Measurements from ENCODE around the gene COTL1. TPM values are rescaled to one million over a fixed set of nuclear protein-coding genes. Genes with fewer than 3 reads are reported as not detected.

The COTL1 gene, protein sequence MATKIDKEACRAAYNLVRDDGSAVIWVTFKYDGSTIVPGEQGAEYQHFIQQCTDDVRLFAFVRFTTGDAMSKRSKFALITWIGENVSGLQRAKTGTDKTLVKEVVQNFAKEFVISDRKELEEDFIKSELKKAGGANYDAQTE
- total RNA-seq = 100 and 192 TPM in 2 replicates

DNA sequence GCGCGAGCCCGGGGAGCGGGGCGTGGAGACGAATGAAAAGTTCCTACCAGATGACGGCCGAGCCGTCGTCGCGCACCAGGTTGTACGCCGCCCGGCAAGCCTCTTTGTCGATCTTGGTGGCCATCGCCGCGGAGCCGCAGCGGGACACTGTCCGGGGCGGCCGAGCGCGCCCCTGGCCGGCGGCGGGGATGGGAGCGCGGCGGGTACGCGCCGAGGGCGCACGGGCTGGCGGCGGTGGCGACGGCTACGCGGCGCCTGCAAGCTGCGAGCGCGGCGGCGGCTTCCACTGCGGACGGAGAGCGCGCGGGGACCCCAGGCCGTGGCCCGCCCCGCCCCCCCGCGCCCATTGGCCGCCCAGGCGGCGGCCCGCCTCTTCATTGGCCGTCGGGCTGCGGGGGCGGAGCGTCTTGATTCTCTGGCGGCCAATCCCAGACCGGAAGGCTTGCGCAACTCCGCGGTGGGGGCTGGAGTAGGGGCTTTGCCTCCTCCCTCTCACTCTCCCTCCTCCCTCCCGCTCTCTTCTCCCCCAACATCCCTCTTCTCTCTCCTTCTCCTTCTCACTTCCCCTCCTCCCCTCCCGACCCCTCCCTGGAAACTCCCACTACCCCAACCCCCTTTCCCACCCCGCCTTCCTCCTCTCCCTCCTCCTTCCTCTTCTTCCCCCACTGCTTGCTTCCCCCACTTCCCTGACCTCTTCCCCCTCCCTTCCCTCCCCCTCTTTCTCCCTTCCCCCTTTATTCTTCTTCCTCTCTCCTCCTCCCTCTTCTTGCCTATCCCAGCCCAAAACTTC is at the start of gene COTL1:
Gene COTL1, minus strand, starts transcription at position 288 of the 790 bp plus-strand sequence. Its CDS starts 164 bp downstream, at position 124.
- DNase-seq (ENCODE audit: low read depth) = peak; percentile 90

DNA sequence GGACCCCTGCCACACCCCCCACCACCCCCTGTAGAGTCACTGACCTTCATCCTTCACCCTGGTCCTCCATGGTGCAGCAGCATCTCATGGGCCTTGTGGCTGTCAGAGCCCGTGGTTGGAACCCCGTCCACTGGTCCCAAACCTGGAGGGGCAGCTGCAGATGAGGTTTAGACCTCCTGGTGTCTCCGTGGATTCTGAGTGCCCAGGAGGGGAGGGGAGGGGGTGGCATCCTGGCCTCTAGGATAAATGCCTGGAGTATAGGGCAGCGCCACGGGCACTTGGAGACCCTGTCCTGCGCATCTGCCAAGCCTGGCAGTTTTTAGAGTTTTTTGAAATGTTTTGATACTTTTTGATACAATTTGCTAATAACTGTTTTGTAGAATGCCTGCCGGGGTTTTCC is 48.0 kb upstream of the COTL1 start:
- DNase-seq (ENCODE audit: low read depth) = no peak

DNA sequence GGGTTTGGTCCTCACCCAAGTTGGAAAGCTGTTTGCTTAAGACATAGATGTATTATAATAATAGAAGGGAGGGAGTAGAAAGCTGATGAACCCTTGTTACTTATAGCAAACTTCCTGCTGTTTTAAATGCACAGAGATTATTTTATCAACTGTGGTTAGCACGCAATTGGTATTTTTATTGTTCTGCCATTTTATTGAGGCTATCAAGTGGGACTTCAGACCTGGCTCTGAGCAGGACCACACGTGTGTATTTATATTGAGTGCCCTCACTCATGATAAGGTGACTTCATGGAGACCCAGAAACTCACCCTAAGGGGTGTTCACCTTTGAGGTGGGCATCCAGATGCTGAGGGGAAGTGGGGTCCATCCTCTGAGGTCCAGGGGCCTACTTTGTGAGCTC is 47.5 kb upstream of the COTL1 start:
- DNase-seq (ENCODE audit: low read depth) = no peak

DNA sequence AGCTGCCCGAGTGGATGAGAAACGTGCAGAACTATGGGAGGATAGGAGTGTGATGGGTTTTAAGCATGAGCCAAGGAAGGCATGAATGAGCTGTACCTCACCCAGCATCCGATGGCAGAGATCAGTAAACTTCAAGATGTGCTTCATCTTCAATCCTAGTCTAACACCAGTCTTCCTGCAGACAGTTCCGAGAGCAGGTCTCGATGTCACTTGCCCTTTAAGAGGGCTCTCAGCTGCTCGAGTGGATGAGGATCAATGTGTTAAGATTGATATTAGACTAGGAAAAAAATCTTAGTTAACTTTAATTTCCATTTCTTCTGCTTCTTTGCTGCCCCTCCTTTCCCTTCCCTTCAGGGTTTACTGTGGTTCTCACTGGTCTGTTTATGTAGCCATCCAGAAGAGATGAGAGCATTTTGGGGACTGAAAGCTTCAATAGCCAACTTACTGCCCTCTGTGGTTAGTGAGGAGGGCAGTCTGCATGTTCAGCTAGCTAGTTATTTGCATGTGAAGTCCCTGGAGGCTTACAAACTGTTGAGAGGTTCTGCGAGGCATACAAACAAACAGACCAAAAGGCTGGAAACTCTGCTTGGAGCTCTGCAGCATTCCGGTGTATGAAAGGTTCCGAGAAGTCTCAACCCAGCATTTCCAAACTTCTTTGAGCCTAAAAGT is 45.7 kb upstream of the COTL1 start:
- no peak for DNase-seq (ENCODE audit: low read depth)

DNA sequence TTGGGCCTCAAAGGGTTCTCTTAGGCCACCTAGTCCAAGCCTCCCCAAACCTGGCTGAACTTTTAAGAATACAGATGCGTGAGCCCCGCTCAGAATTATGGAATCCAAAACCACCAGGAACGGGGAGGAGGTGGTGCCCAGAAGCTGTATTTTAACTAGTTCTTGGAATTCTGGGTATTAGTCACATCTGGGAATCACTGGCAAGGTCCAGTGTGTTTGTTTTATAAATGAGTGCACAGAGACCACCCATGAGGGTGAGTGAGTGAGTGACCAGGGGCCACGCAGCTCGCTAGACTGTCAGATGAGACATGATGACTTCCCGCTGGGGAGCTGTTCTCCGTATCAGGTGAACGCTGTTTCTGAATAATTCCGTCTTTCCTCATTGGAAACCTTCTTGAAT is 44.6 kb upstream of the COTL1 start:
- DNase-seq (ENCODE audit: low read depth) = no peak

DNA sequence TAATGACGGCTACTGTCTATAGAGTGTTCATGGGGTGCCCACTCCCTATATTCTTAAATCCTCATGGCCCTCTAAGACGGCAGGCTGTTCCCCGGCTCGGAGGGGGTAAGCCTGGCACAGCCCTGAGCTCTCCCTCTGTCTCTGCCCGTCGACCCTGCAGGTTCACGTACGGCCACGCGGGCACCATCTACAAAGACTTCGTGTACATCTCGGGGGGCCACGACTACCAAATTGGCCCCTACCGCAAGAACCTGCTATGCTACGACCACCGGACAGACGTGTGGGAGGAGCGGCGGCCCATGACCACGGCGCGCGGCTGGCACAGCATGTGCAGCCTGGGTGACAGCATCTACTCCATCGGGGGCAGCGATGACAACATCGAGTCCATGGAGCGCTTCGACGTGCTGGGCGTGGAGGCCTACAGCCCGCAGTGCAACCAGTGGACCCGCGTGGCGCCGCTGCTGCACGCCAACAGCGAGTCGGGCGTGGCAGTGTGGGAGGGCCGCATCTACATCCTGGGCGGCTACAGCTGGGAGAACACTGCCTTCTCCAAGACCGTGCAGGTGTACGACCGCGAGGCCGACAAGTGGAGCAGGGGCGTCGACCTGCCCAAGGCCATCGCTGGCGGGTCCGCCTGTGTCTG is 43.7 kb upstream of the COTL1 start:
- DNase-seq (ENCODE audit: low read depth) = no peak

DNA sequence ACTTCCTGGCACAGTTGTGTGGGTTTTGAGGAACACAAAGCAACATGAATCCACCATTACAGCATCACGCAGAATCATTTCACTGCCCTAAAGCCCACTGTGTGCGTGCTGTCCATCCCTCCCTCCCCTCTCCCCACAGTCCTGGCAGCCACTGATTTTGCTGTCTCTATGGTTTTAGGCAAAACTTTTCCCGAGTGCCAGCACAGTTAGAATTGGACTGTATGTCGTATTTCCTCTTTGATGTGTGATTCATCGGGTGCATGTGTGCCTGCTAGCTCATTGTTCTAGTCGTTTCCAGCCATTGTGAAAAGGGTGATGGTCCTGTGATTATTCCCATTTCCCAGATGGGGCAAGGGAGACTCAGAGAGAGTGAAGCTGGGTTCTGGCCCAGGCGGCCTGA is 43.1 kb upstream of the COTL1 start:
- DNase-seq (ENCODE audit: low read depth) = no peak

DNA sequence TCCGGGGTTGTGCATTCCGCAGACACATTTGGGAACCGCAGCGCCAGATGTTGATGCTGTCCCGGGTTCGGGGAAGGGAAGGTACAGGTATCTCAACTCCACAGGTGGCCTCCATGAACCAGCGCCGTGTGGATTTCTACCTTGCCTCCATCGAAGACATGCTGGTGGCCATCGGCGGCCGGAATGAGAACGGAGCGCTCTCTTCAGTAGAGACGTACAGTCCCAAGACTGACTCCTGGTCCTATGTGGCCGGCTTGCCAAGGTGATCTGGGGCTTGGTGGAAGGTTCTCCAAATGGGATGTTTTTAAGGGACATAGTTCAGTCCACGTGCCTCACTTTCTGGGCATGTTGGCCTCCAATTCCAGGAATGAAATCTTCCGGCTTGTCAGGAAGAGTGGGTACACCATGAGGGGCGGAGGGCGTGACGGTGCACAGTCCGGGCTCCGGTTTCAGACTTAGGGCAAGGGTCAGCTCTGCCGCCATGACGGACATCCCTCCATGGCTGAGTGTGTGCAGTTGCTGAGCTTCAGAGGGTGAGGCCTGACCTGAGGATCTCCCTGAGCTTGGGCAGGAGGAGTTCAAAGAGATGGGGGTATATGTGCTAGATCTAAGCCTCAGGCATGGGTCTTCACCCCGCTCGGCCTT is 41.9 kb upstream of the COTL1 start:
- no peak for DNase-seq (ENCODE audit: low read depth)

DNA sequence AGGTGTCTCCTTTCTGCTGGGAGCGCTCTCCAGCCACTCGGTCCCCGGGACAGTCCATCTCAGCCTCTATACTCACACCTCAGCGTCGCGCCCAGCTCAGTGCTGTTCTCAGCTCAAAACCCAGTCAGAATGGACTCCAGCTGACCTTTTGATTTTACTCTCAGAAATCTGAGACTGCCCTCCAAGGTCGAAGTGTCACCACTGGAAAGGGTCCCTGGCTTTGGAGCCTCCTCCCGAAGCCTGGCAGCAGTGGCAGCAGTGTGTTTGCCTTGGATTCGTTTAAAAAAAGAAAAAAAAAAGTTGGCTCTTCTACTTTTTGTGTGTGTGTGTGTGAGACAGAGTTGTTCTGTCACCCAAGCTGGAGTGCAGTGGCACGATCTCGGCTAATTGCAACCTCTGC is 40.8 kb upstream of the COTL1 start:
- DNase-seq (ENCODE audit: low read depth) = no peak

DNA sequence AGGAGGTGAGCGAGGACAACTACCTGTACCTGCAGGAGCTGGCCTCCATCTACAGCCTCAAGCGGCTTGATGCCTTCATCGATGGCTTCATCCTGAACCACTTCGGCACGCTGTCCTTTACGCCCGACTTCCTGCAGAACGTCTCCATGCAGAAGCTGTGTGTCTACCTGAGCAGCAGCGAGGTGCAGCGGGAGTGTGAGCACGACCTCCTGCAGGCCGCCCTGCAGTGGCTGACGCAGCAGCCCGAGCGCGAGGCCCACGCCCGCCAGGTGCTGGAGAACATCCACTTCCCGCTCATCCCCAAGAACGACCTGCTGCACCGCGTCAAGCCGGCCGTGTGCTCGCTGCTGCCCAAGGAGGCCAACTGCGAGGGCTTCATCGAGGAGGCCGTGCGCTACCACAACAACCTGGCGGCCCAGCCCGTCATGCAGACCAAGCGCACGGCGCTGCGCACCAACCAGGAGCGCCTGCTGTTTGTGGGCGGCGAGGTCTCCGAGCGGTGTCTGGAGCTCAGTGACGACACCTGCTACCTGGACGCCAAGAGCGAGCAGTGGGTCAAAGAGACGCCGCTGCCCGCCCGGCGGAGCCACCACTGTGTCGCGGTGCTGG is 39.5 kb upstream of the COTL1 start:
- no peak for DNase-seq (ENCODE audit: low read depth)

DNA sequence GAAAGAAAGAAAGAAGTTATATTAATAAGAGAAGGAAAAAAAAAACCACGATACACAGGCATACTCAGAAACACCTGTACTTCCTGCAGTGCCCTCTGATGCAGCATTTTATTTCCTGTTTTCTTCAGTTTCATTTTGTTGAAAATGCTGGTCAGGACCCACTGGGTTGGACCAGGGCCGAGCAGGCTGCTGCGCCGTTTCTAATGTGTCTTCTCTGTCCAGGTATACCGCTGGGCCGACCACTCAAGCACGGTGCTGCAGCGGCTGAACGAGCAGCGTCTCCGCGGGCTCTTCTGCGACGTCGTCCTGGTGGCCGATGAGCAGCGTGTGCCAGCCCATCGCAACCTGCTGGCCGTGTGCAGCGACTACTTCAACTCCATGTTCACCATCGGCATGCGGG is 38.8 kb upstream of the COTL1 start:
- DNase-seq (ENCODE audit: low read depth) = no peak

DNA sequence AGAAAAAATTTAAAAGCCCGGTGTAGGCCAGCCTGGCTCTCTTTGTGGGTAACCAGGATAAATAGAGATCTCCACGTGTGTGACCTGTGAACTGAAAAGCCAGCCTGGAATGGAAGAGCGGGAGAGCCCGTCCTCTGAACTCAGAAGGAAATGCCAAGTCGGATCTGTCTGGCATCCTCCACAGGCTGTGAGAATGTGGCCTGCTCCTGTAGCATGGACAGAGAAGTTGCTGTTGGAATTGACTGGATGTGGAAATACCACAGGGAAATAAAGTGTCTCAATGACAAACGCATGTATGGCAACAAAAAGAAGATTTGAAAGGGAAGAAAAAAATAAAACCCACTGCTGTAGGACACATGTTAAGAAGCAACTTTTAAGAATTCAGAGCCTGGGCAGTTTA is 37.1 kb upstream of the COTL1 start:
- no peak for DNase-seq (ENCODE audit: low read depth)

DNA sequence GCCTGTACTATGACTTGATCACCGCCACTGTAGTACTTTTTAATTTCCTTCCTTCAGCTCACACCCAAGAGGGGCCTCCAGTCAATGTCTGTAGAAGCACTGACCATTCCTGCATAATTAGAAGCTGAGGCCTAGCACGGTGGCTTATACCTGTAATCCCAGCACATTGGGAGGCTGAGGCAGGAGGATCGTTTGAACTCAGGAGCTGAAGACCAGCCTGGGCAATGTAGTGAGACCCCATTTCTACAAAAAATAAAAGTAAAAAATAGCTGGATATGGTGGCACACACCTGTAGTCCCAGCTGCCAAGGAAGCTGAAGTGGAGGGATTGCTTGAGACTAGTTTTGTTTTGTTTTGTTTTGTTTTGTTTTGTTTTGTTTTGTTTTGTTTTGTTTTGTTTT is 36.4 kb upstream of the COTL1 start:
- no peak for DNase-seq (ENCODE audit: low read depth)

DNA sequence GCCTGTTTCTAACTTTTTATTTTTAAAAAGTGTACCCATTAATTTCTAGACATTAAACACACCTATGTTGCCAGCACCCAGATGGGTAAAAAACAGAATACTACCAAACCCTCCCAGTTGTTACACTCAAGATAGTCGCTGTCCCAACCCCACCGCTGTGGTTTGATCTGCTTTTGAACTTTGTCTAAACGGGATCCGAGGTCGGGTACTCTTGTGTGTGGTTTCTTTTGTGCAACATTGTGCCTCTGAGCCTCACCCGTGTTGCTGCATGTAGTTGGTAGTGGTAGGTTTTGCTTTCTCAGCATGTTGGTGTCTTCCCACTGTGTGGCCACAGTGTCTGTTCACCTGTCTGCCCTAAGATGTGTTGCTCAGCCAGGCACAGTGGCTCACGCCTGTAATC is 34.7 kb upstream of the COTL1 start:
- DNase-seq (ENCODE audit: low read depth) = no peak

DNA sequence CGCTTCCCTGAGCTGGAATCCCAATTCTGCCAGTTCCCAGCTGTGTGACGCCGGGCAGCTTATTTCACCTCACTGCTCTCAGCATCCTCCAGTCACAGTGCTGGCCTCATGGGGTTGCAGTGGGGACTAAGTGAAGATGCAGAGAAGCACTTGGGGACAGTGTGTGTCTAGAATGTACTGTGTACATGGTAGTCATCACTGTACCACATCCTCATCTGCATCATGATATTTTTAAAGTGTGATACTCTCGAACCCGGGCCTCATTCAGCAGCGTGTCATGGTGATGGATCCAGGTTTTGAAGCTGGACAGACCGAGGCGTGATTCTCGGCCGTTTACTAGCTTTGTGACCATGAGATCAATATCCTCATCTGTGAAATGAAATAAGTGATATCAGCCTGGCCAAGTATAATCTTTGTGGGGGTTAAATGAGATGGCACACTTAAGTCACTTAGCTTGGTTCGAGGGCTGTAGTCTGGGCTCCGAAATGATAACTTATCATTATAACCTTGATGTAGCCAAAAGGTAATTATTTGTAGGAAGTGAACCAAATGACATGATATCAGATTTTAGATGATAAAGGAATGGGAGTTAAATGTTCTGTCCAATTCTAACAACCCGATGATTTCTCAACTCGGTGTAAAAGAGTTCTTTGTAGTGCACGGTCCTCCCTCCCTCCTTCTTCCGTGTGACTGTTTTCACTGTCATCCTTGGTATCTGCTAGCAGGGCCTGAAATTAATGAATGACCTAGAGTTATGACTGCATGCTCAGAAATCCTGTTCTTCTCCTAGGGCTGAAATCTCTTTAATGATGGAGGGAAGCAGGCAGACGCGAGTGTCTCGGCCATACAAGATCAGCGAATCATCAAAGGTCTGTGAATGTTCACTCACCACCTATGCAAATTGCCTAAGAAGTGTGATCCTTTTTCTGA is 32.4 kb upstream of the COTL1 start:
- peak; percentile 90 for DNase-seq (ENCODE audit: low read depth)

DNA sequence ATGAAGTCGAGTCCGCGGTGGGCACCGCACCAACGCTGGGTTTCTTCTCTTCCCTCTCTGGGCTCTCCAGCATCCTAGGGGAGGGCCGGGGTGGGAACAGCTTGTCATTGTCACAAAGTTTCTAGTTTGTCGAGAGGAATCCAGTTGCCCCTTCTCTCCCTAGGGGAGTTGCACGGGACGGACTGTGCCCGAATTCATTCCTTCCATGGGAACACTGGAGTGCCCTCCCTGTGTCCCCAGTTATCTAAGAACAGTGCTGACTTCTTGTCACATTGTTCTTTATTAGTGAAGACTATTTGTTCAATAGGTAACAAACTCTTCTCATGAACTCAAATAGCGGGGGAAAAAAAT is 31.6 kb upstream of the COTL1 start:
- no peak for DNase-seq (ENCODE audit: low read depth)

DNA sequence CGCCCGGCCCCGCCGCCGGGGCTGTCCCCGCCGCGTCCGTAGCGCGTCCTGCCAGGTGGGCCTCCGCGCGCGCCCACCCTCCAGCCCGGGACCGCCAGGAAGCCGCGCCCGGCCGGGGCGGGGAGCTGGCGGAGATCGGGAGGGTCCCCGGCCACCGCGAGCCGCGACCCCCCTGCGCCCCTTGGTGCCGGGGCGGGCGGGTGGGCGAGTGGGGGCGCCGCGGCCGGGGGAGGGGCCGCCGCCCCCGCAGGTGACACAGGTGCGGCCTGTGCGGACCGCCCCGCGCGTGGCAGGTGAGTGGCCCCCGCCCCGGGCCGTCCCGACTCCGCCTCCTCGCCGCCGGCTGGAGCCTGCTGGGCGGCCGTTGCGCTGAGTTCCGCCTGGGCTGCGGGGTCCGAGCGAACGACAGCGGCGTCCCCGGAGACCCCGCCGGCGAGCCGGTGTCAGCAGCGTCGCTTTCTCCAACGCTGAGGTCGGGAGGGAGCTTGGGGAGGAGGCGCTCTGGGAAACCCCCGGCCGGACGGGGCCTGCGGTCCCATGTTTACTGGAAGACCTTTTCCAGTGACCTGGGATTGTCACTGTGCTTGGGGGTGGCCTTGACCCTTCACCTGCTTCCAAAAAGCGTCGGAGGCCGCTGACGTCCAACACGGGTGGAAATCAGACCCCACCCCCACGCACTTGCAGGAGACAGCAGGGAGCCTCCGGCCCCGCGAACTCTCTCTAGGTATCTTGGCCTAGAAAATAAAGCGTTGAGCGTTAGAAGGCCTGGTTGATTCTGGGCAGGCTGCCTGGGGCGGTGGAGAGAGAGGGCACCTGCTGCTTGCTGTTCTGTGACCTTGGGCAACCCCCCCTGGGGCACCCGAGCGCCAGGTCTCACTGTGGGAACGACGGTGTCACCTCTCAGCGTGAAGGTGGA is 31.0 kb upstream of the COTL1 start:
- DNase-seq (ENCODE audit: low read depth) = no peak

DNA sequence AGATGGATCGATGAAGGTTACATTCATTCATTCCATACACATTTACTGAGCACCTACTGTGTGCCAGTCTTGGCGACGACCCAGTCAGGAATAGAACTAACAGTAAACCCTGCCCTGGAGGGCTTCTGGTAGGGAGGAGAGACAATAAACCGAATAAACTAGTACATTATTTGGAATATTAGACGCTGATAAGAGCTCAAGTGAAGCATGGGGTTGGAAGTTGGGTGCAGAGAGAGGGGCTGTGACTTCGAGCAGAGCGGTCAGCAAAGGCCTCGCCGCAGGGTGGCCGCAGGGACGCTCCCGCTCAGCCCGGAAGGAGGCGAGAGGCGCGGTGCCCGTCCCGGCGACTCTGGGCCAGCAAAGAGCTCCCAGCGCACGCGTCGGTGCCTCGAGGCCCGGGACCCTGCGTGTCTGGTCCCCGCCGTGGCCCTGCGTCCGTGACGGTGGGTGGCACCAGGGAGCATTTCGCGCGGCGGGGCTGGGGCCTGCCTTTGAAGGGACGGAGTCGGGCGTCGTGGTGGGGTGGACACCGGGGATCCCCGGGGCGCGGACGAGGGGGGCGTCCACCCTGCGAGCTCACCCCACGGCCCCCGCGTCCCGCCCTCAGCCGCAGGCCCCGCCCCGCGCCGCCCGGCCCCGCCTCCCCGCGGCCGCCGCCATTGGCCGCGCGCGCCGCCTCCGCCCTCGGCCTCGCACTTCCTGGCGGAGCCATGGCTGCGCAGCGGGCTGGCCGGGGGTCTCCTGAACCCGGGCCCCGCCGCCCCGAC is 30.1 kb upstream of the COTL1 start, which contains the start of gene KLHL36:
Gene KLHL36, plus strand, starts transcription at position 684 of the 767 bp plus-strand sequence. CDS start 2,357 bp downstream, outside the sequence.
- no peak for DNase-seq (ENCODE audit: low read depth)

DNA sequence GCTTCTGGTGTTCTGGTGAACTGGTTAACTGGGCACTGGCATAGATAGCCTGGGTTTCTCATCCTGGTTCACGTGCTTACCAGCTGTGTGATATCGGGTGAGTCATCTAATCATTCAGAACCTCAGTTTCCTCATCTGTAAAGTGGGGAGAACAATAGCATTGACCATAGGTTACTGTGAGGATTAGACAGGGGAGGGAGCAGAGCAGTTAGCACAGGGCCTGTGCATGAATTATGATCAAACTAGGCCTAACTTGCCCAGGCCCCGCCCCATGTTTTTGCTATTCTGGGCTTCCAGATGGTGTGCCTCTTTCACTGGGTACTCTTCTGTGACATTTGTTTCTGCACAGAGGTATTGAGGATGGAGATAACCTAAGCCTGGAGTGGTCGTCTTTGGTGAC is 25.8 kb upstream of the COTL1 start:
- no peak for DNase-seq (ENCODE audit: low read depth)
